HG02610 (cell line): ENCODE data around the gene RBFOX2.
"Not testable (repeated sequence)": the region's sequence is repeated elsewhere in the genome, so short reads cannot be mapped to it uniquely, and the experiment has no call there.

Experiments
- ATAC-seq: cut with Tn5 transposase; IDR thresholded peaks from one replicate; pipeline ENCODE4 v1.9.1; 2021; ENCODE audit warnings: mild to moderate bottlenecking, moderate library complexity; ENCODE audit not compliant: unreplicated experiment

The RBFOX2 gene

GRCh38 chr22:35743326-35743860 lies 285.2 kb downstream of the RBFOX2 start:
- no peak for ATAC-seq

- no peak for ATAC-seq
Measured at GRCh38 chr22:35742342-35743100, 286.1 kb downstream of the RBFOX2 start.

- no peak for ATAC-seq
Measured at GRCh38 chr22:35740616-35741015, 288.0 kb downstream of the RBFOX2 start.

GRCh38 chr22:35739931-35740380 lies 288.7 kb downstream of the RBFOX2 start:
- no peak for ATAC-seq

- no peak for ATAC-seq
Measured at GRCh38 chr22:35739076-35739930, 289.3 kb downstream of the RBFOX2 start.

- ATAC-seq = not testable (repeated sequence)
Measured at GRCh38 chr22:35737886-35738285, 290.7 kb downstream of the RBFOX2 start.

GRCh38 chr22:35736701-35737100 lies 291.9 kb downstream of the RBFOX2 start:
- ATAC-seq = no peak

GRCh38 chr22:35736166-35736565 lies 292.5 kb downstream of the RBFOX2 start:
- no peak for ATAC-seq

- no peak for ATAC-seq
Measured at GRCh38 chr22:35735542-35735941, 293.1 kb downstream of the RBFOX2 start.

- ATAC-seq = no peak
Measured at GRCh38 chr22:35734517-35734827, 294.2 kb downstream of the RBFOX2 start.

- no peak for ATAC-seq
Measured at GRCh38 chr22:35733791-35734516, 294.7 kb downstream of the RBFOX2 start.

- ATAC-seq = no peak
Measured at GRCh38 chr22:35733036-35733435, 295.6 kb downstream of the RBFOX2 start.

GRCh38 chr22:35732116-35732515 lies 296.5 kb downstream of the RBFOX2 start:
- no peak for ATAC-seq

- ATAC-seq = no peak
Measured at GRCh38 chr22:35731321-35731720, 297.3 kb downstream of the RBFOX2 start.

GRCh38 chr22:35729309-35729698 lies 299.3 kb downstream of the RBFOX2 start:
- ATAC-seq = no peak

GRCh38 chr22:35728639-35729308 lies 299.9 kb downstream of the RBFOX2 start:
- no peak for ATAC-seq

- ATAC-seq = no peak
Measured at GRCh38 chr22:35727436-35727835, 301.2 kb downstream of the RBFOX2 start.

- ATAC-seq = no peak
Measured at GRCh38 chr22:35726933-35727332, 301.7 kb downstream of the RBFOX2 start.

- no peak for ATAC-seq
Measured at GRCh38 chr22:35726398-35726797, 302.2 kb downstream of the RBFOX2 start.

GRCh38 chr22:35725521-35725920 lies 303.1 kb downstream of the RBFOX2 start:
- ATAC-seq = no peak

- ATAC-seq = no peak
Measured at GRCh38 chr22:35721960-35722359, 306.7 kb downstream of the RBFOX2 start.
